Measurements from ENCODE around the gene MSI2.

MSI2 gene

DNA sequence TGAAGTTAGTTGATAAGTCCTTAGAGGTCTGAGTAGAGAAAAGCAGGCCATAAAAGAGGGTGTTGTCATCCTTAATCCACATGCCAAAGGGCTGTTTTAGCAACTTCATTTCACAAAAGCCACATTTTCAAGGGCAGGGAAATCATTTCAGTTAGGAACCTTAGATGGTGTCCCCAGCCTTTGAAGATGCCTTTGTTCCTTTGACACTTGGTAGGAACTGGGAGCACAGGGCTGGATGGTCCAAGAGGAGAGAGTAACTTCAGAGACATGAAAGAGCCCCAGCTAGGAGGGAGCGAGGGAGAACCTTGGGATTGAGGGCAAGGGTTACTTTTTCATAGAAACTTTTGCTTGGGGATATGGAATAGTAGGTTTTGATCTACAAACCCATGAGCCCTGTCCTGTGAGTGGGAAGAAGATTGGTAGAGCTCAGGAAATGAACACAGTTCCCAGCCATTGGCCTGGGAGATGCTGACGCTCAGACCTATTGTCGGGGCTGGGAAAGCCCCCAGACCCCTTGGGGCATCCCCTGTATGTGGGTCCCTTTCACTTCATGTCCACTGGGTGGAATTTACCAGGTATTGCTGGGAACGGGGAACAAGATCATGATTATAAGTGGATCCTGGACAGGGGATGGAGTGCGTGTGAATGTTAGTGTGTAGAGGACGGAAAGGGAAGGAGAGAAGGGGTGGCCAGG is 18.9 kb downstream of the MSI2 start:
- DNase-seq, result no peak
- no peak for TF ChIP-seq CTCF (IDR thresholded peaks at IDR 0.05; ENCODE audit: low read depth, low read length)
- H3K36me3 ChIP-seq, result peaks cover 84% of the 10 kb centered on the region

DNA sequence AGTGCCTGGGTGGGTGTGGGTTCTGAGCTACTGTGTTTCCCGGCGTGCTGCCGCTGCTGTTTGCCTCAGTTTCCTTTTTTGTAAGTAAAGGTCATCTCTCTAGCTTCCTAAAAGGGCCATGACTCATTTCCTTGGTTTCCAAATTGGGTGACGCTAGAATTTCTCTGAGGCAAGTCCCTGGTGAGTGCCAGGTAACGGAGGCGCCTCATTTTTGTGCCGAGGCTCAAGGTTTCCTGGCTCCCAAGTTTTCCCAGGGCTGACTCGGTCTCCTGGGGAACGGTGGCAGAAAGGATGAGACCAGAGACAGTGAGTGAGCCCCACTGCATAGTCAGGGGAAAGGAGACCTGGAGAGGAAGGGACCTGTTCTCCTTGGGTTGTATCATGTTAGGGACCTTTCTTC is 20.3 kb downstream of the MSI2 start:
- Histone ChIP-seq H3K4me1 (peaks cover 2% of the 10 kb centered on the region; the same call in 1 of the 2 replicates), H3K9me3 (no peaks in the 10 kb centered on the region), H3K36me3 (peaks cover 81% of the 10 kb centered on the region), H3K4me3 (ENCODE audit: low read depth, low read length) (no peak overlapping the region), H3K27me3 (no peaks in the 10 kb centered on the region)
- DNase-seq, result no peak
- TF ChIP-seq CTCF (IDR thresholded peaks at IDR 0.05; ENCODE audit: low read depth, low read length), result no peak

More for the DNA sequence above, 18.9 kb downstream of the MSI2 start:
- Histone ChIP-seq H3K4me1 (peaks cover 10% of the 10 kb centered on the region), H3K27me3 (no peaks in the 10 kb centered on the region), H3K4me3 (ENCODE audit: low read depth, low read length) (no peak overlapping the region), H3K9me3 (no peaks in the 10 kb centered on the region)

GRCh38 chr17:57277923-57278604 is 21.7 kb downstream of the MSI2 start:
- no peaks in the 10 kb centered on the region for H3K9me3 ChIP-seq
- no peaks in the 10 kb centered on the region for H3K27me3 ChIP-seq
- H3K36me3 ChIP-seq, result peaks cover 73% of the 10 kb centered on the region
- TF ChIP-seq CTCF (IDR thresholded peaks at IDR 0.05; ENCODE audit: low read depth, low read length), result no peak
- peaks cover 9% of the 10 kb centered on the region for H3K4me1 ChIP-seq
- DNase-seq, result no peak
- H3K4me3 ChIP-seq (ENCODE audit: low read depth, low read length), result no peak overlapping the region

GRCh38 chr17:57278740-57279387 is 22.5 kb downstream of the MSI2 start:
- Histone ChIP-seq H3K9me3 (no peaks in the 10 kb centered on the region), H3K27me3 (no peaks in the 10 kb centered on the region), H3K36me3 (peaks cover 77% of the 10 kb centered on the region), H3K4me3 (ENCODE audit: low read depth, low read length) (no peak overlapping the region), H3K4me1 (peaks cover 9% of the 10 kb centered on the region)
- no peak for DNase-seq
- no peak for TF ChIP-seq CTCF (IDR thresholded peaks at IDR 0.05; ENCODE audit: low read depth, low read length)

DNA sequence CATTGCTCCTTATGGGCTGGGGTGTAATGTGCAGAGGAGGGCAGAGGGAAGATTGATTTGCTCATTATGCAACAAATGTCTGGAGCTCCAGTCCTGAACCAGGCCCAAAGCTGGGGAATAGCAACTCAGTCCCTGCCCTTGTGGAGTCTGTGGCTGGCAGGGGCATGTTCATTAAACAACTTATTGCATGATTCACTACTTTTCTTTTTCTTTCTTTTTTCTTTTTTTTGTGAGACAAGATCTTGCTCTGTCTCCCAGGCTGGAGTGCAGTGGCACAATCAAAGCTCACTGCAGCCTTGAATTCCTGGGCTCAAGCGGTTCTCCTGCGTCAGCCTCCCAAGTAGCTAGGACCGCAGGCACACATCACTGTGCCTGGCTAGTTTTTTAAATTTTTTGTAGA is 23.1 kb downstream of the MSI2 start:
- no peaks in the 10 kb centered on the region for H3K27me3 ChIP-seq

More for the DNA sequence above, 23.1 kb downstream of the MSI2 start:
- Histone ChIP-seq H3K9me3 (no peaks in the 10 kb centered on the region), H3K4me3 (ENCODE audit: low read depth, low read length) (no peak overlapping the region), H3K4me1 (peaks cover 9% of the 10 kb centered on the region), H3K36me3 (peaks cover 73% of the 10 kb centered on the region)
- no peak for TF ChIP-seq CTCF (IDR thresholded peaks at IDR 0.05; ENCODE audit: low read depth, low read length)
- no peak for DNase-seq
